8988T (cell line): ENCODE results near the gene GXYLT1.
"Not testable (repeated sequence)": the region's sequence is repeated elsewhere in the genome, so short reads cannot be mapped to it uniquely, and the experiment has no call there.

Source experiments
- DNase-seq: peaks from one replicate; pipeline ENCODE4 v3.0.0; 2011

GXYLT1 gene

GRCh38 chr12:42143452-42144157, 1.1 kb downstream of the GXYLT1 start:
- DNase-seq = no peak

GRCh38 chr12:42141981-42142606, 2.6 kb downstream of the GXYLT1 start:
- DNase-seq = no peak

GRCh38 chr12:42140901-42141300, 3.8 kb downstream of the GXYLT1 start:
- no peak for DNase-seq

- DNase-seq = no peak
These were observed 9.3 kb downstream of the GXYLT1 start for GRCh38 chr12:42135259-42135814.

GRCh38 chr12:42130672-42131402, 13.8 kb downstream of the GXYLT1 start:
- no peak for DNase-seq

- DNase-seq = no peak
These were observed 15.0 kb downstream of the GXYLT1 start for GRCh38 chr12:42129595-42130204.

GRCh38 chr12:42128888-42129287, 15.8 kb downstream of the GXYLT1 start:
- DNase-seq = no peak

- DNase-seq = no peak
These were observed 16.3 kb downstream of the GXYLT1 start for GRCh38 chr12:42128327-42128726.

GRCh38 chr12:42126963-42127362, 17.7 kb downstream of the GXYLT1 start:
- DNase-seq = no peak

- no peak for DNase-seq
These were observed 19.3 kb downstream of the GXYLT1 start for GRCh38 chr12:42125388-42125767.

GRCh38 chr12:42124764-42125387, 19.8 kb downstream of the GXYLT1 start:
- no peak for DNase-seq

GRCh38 chr12:42119085-42119633, 25.5 kb downstream of the GXYLT1 start:
- DNase-seq = no peak

GRCh38 chr12:42118136-42118879, 26.4 kb downstream of the GXYLT1 start:
- DNase-seq = no peak

- no peak for DNase-seq
These were observed 35.6 kb downstream of the GXYLT1 start for GRCh38 chr12:42109031-42109430.

- not testable (repeated sequence) for DNase-seq
These were observed 37.9 kb downstream of the GXYLT1 start for GRCh38 chr12:42106791-42107190.

GRCh38 chr12:42104784-42105183, 39.9 kb downstream of the GXYLT1 start:
- no peak for DNase-seq

- DNase-seq = no peak
These were observed 40.6 kb downstream of the GXYLT1 start for GRCh38 chr12:42104087-42104486.

- DNase-seq = no peak
These were observed 41.5 kb downstream of the GXYLT1 start for GRCh38 chr12:42103155-42103554.

GRCh38 chr12:42102720-42103119, 42.0 kb downstream of the GXYLT1 start:
- DNase-seq = no peak

- DNase-seq = no peak
These were observed 45.2 kb downstream of the GXYLT1 start for GRCh38 chr12:42099433-42099832.

GRCh38 chr12:42097971-42098370, 46.7 kb downstream of the GXYLT1 start:
- DNase-seq = no peak

GRCh38 chr12:42094277-42094676, 50.4 kb downstream of the GXYLT1 start:
- DNase-seq = no peak
